GM19395 (cell line): ENCODE data around the gene SERPINA9.

Experiments used
- ATAC-seq: cut with Tn5 transposase; IDR thresholded peaks from one replicate; pipeline ENCODE4 v1.9.1; 2021; ENCODE audit warnings: mild to moderate bottlenecking, moderate library complexity; ENCODE audit not compliant: unreplicated experiment

SERPINA9 gene

DNA sequence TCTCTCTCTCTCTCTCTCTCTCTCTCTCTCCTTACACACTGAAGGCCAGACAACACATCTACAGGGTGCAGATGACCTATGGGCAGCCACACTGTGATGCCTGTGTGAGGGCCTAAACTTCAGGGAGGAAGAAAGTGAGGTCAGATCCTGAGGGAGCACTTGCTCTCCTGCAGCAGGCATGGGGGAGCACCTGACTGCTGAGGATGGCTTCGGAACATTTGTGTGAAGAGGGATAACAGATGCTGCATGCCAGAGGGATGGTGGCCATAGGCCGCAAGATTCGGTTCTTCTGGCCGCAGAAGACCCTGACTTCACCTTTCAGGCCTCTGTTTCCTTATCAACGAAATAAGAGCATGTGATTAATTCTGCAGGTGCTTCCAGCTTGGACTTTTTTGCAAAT lies 11.7 kb downstream of the SERPINA9 start:
- no peak for ATAC-seq

DNA sequence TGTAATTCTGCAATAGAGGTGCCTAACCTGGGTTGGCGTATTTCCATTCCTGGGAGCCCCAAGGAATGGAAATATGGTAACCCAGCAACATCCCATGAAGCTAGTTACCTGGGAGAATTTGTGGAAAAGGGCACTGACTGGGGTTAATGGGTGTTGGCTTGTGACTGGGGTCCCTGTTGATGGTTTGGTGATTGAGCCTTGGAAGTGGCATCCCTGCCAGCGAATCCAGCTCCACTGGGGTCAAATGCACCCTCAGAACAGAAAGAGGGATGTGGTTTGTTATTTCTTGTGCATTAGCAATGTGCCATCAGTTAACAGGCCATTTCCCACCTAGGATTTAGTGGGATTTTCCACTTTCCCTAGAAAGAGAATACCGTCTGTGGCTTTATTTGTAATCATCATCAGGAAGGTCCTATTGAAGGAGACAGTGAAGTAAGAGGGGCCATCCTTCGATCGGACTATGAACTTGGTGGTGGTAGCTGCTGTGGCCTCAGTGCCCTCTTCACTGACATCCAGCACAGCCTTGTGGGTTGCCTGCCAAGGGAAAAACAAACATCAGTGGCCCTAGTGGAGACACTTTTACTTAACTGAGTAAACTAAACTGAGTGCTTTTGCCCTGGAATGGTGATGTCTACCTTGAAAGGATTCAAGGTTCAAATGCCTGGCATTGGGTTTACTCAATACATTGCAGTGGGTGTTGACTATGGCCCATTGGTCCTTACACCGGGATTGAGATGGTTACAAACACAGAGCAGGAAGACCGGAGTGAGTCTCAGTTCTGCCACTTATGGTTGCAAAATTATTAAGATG lies 13.0 kb downstream of the SERPINA9 start:
- no peak for ATAC-seq

DNA sequence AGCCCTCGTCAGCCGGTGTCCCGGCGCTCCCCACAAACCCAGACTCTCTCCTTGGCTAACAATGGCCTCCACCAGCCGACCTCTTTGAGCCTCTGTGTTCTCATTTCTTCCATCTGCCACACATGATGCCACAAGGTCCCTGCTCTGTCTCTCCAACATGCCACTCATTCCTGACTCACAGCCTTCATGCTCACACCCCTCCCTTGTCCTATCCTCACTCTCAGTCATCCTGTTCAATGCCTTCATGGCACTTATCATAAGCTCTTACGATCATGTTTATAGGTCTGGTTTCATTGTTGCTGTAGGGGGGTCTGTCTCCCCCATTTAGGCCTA lies 13.8 kb downstream of the SERPINA9 start:
- ATAC-seq, result no peak

DNA sequence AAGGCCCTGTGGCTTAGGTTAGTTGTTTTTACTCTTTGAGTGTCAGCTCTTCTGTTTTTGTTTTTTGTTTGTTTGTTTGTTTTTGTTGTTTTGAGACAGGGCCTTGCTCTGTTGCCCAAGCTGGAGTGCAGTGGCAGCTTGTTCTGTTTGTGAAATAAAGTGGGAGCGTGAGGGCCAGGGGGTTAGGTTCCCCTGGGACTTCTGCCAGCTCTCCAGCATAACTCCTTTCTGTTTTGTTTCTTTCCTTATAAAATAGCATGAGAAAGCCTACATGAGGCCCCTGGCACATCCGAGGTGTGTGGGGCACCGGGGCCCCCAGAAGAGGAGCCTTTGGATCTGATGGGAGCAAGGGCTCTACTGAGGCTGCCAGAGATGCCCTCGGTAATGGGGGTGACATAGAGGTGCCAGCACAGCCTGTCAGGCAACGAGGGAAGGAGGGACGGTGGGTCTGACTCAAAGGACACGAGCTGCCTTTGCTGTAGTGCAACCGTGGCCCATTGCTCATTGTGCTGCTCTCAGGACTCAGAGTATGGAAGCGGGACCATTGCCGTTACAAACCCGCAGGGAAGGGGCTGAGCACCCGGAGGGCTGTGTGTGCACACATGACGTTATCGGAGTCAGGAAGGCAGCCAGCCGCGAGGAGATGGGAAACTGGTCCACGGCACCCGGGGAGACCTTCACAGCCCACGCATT lies 14.3 kb downstream of the SERPINA9 start:
- ATAC-seq, result no peak

DNA sequence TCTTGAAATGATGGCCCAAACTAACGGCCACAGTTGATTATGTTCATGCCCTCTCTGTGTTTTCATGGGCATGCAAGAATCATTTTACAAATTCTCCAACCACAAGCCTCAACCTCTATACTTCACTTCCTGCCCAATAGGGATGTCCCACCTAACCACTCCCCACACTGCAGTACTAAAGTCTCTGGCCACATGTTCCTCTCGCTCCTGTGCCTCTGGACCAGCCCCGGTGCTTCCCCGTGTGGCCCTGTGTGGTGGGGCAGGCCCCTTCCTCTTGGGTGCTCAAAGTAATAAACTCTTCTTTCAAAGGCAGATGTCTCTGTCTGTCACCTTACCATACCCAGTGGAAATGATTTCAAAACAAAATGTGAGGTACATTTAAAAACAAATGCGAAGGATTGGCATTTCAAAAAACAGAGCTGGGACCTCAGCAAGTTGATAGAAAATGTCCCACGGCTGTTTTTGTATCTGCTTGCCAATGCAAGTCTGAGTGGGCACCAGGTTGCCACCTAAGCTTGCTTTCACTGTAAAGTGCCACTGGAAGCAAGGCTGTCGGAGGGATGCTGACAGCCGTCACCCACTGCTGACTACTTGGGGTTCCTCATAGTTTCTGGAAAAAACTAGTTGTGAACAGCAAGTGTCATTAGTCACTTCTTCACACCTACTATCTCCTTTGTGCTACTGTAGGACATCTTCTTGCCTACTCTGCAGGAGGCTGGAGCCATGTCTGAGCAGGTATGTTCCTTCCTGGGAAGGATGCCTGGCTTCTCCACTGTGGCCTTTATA lies 15.2 kb downstream of the SERPINA9 start:
- no peak for ATAC-seq

DNA sequence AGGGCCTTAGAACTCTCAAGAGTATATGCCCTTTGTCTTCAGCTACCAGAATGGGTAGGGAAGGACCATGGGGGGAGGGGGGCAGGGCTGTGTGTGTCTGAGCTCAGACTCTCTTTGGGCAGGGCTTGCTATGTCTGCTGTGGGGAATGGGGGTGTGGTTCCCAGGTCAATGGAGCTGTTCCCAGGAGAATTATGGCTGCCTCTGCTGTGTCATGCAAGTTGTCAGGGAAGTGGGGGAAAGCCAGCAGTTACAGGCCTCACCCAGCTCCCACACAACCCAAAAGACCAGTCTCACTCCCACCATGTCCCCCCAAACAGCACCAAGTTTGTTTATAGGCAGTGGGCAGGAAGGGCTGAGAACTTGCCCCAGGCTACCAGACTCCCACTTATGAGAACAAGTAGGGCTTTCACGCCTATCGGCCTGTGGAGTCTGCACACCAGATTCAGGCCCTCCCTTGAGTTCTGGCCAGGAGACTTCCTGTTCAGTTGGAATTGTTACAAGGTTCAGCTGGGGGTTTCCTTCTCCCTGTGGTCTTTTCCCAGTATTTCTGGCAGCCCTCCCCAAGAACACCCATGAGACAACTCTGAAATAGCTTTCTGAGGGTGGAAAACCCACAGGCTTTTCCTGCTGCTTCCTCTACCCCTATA lies 17.3 kb downstream of the SERPINA9 start:
- ATAC-seq, result no peak

DNA sequence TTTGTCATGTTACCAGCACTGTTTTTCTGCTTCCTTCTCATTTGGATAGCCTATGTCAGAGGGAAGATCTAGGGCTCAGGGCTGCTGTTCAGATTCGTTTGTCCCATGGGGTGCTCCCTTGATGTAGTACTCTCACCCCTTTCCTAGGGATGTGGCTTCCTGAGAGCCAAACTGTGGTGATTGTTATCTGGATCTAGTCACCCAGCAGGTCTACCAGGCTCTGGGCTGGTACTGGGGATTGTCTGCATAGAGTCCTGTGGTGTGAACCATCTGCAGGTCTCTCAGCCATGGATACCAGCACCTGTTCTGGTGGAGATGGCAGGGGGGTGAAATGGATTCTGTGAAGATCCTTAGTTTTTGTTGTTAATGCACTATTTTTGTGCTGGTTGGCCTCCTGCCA lies 17.9 kb downstream of the SERPINA9 start:
- no peak for ATAC-seq

DNA sequence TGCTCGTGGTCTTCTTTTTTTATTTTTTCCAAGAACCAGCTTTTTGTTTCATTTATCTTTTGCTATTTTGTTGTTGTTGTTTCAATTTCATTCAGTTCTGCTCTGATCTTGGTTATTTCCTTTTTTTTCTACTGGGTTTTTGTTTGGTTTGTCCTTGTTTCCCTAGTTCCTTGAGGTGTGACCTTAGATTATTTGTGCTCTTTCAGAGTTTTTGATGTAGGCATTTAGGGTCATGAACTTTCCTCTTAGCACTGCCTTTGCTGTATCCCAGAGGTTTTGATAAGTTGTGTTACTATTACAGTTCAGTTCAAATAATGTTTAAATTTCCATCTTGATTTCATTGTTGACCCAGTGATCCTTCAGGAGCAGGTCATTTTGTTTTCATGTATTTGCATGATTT lies 20.1 kb downstream of the SERPINA9 start:
- ATAC-seq, result no peak

DNA sequence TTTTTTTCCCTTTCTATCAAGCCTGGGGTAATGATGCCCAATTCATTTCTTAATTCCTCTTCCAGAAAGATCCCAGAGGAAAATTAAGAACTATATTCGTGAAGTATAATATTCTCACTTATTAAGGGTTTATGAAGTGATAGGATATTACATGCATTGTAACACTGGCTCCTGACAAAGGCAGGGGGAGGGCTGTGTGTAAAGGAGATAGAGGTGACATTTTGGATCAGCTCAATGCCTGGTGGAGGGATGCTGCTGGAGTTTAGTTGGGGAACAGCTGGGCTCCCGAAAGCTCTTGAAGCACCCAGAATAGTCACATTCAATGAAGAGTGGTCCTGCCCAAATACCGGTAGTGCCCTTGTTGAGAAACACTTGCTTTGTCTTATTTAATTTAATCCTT lies 24.2 kb downstream of the SERPINA9 start:
- ATAC-seq, result no peak

DNA sequence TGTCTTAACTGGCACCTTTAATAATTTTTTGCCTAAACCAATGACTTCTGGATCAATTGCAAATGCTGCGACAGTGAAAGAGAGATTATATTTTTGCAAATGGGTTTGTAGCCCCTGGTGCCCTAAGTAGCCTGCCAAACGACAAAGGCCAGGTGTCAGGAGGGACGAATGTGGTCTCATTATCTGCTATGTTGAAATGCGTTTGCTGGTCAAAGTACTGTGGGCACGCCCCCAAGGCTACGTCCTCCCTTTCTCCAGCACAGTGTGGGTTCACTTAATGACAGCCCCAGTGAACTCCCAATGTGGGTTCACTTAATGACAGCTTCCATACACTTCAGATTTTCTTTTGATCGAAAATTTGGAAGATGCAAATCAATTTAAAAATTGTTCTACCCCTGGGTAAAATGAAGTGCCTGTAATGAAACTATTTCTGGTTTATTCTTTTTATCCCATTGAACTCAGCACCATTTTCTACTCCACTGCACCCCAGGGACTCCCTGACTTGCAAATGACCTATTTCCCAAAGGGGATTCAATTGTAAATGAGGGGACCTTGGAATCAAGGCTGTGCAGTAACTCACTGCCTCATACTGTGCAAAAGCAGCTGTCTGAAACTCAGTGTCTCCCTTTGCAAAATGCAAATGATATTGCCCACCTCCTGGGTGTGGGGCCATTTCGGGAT lies 24.8 kb downstream of the SERPINA9 start:
- no peak for ATAC-seq

DNA sequence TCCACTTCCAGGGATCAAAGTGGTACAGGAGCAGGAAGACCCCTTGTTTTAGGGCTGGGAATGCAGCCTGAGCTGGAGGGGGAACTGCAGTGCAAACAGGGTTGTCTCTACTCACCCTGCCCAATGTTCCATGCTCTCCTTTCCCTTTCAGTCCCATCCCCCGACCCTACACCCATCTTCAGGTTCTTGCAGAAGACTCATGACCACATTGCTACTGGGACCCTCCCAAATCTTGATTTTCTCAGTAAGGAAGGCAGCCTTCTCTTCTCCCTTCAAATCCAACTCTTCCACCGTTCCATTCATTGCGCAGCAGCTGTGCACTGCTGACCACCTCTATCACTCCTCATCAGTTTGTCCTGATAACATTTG lies 25.3 kb downstream of the SERPINA9 start:
- no peak for ATAC-seq

DNA sequence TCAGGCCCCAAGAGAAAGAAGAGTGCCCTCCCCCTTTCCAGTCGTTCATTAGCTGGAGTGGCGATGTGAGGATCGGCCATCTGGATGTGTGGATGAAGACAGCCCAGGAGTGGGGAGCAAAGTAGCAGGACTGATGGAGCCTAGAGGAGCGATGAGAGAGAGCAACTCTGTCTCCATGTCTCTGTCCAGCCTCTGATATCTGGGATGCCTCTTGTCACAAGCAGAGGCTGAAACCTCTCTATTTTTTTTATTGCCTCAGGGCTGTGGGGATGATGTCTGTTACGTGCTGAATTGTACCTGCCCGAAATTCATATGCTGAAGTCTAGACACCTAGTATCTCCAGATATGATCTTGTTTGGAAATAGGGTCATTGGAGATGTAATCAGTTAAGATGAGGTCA lies 26.1 kb downstream of the SERPINA9 start:
- no peak for ATAC-seq

DNA sequence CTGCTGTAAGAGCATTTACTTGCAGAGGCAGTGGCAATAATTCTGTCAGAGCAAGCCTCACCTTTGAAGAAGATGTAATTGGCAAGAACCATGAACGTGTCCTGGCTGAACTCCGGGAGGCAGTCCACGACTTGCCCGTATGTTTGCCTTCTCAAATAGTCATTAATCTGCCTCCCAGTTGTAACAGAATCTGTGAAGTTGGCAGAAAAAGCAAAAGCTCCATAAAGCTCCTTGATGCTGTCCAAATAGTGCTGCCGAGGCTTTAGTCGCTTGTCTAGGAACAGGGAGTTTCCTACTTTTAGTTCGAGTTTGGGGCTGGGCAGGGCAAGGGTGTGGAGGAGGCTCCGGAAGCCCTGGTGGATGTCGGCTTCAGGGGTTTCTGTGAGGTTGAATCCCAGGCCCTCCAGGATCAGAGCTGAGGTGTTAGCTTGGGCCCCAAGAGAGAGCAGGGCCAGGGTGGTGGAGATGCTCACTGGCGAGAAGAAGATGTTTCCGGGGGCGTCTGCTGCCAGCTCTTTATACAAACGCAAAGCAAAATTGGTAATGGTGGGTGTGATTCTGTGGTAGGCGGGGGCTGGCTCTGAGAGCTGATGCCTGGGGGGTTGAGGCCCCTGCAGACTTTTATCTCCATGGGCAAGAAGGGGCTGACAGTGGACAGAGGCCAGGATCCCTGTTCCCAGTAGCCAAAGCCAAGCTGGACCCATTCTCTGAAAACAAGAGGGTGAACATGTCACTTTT lies 27.8 kb downstream of the SERPINA9 start:
- no peak for ATAC-seq

DNA sequence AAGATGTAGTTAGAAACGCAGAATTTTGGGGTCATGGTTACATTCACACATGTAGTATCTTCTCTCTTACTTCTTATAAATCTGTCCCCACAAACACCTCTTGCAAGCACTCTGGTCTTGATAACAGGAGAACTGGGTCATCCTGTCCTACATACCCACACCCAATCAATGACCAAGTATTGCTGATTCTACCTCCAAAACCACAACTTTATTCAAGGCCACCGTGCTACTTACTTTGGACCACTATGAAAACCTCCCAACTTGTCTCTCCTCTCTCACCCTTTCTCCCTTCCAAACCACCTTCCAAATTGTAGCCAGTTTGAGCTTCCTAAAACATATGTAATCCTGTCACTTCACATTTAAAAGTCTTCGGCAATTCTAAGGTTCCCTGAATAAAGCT lies 28.8 kb downstream of the SERPINA9 start:
- no peak for ATAC-seq

DNA sequence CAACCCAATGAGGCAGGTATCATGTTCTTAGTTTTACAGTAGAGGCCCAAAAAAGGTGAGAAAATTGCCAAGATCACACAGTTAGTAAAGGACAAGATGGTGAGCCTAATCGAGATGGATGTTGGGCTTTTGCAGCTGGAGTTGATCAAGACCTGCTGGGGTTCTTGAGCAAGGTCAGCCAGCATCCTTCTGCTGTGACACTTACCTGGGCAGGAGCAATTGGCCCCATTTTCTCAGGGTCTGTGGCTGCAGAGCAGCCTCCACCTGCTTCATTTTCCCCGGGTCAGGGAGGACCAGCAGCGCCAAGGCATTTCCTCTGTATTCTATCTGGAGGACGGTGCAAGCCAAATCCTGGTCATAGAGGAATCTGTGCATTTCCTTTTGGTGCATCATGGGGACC lies 29.9 kb downstream of the SERPINA9 start:
- ATAC-seq, result no peak

DNA sequence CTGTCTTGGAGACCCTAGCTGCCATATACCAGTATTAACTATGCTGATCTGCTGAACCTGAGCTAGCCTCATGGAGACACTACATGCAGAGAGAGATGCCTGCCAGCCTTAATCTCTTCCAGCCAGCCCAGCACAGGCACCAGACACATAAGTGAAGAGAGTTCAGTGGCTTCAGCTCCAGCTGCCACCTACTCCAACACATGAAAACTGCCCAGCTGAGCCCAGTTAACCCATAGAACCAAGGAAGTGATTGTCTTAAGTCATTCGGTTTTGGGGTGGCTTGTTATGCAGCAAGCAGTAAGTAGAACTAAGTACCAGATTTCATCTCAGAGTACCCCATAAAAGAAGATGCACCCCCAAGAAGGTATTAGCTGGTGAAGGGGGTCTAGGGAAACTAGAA lies 31.0 kb downstream of the SERPINA9 start:
- ATAC-seq, result no peak

DNA sequence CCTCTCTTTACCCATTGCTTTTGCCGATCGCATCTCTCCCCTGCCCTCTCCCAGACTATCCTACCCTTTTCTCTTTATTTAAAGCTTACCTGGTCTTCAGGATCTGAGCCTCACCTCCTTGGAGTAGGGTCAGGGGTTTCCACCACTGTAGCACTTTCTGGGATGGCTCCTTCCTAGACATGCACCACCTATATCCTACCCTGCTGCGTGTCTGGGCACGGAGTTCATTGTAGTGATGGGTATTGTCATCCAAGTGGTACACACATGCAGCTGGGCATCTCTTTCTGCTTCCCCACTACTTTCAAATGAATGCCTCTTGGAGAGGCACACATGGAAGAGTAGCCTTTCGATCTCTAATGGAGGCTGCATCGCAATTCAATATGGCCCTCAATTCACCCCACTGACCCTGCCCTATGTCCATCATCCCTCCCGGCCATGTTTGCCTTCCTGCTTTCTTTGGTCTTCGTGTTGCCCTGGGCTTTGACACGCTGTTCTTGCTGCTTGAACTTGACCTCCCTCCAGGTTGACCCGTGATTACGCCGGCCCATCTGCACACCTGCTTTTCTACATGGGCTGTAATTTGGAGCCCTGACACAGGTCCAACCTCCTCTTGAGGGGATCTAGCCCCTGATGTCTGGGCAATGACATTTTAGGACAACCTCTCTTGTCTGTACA lies 34.3 kb downstream of the SERPINA9 start:
- ATAC-seq, result no peak

DNA sequence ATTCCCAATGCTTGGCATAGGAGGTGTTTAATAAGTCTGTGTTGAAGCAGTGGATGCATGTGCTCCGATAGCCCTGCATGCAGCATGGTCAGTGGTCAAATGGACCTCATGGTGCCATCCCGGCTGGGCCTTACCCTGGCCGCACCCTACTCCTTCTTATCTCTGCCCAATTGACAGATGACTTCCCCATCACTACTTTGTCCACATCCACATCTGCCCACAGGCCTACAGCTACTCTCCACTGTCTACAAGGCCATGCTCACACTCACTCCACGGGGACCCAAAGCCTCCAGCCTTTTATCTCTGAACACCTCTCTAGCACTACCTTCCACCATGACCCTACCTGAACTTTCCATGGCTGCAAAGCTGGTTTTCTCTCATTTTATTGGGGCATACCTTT lies 34.9 kb downstream of the SERPINA9 start:
- no peak for ATAC-seq

DNA sequence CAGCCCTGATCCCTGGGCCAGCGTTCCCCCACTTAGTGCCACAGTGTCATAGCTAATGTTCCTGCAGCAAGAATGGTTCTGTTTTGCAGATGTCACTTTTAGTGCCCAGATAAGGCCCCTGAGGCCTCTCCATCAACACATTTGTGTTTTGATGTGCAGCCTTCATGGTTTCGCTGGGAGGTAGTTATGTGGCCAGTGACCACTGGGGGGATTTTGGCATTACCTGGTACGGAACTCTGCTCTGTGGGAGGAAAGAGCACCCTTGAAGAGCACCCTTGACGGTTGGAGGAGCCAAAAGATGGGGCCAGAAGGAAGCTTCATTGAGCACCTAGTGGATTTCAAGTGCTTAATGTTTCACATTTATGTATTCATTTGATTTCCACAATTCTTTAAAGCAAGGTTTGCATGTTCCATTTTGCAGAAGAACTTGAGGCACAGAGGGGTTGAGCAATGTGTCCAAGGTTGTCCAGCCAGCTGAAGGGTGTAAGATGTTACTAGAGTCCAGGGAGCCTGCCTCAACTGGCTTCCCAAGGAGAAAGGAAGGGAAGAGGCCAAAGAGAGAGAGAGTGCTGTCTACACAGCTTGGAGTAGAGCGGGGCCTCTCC lies 36.4 kb downstream of the SERPINA9 start:
- ATAC-seq, result no peak
